SU-DHL-6 (cell line): Measurements from ENCODE around the gene PSMC3.

Source experiments
- H2AFZ ChIP-seq: fragments of 200-600 bp; sonication (generic); 2 replicates; pipeline ENCODE4 v1.6.1; 2014; ENCODE audit warnings: low read depth, mild to moderate bottlenecking, moderate library complexity, mixed read lengths, antibody characterized with exemption, low read length; ENCODE audit not compliant: severe bottlenecking
- H3F3A ChIP-seq: fragments of 200-600 bp; shearing (Covaris generic); 2 replicates; pipeline ENCODE4 v1.6.0; 2016; ENCODE audit warnings: antibody characterized with exemption, mild to moderate bottlenecking; ENCODE audit not compliant: insufficient read depth
- H3K27ac ChIP-seq: fragments of 200-600 bp; sonication (generic); 2 replicates; pipeline ENCODE4 v1.5.1; 2016; ENCODE audit warnings: low read depth, mild to moderate bottlenecking, low read length, moderate library complexity, mixed read lengths
- H3K27me3 ChIP-seq: fragments of 200-600 bp; sonication (generic), shearing (Covaris generic); 2 replicates; pipeline ENCODE4 v1.6.0; 2014; ENCODE audit warnings: mild to moderate bottlenecking, low read length
- H3K36me3 ChIP-seq: fragments of 200-600 bp; sonication (generic); 2 replicates; pipeline ENCODE4 v1.6.1; 2014; ENCODE audit warnings: mild to moderate bottlenecking, low read length, mixed read lengths
- H3K4me2 ChIP-seq: fragments of 300-600, 200-600 bp; shearing (Covaris generic), sonication (generic); 2 replicates; pipeline ENCODE4 v1.6.0; 2014; ENCODE audit warnings: low read length, low read depth, mild to moderate bottlenecking; ENCODE audit not compliant: poor library complexity, severe bottlenecking
- H3K4me3 ChIP-seq: fragments of 200-600 bp; sonication (generic); 2 replicates; pipeline ENCODE4 v1.5.1; 2014; ENCODE audit warnings: antibody characterized with exemption, low read length, mild to moderate bottlenecking, mixed read lengths; ENCODE audit not compliant: insufficient read depth, poor library complexity, severe bottlenecking
- H3K79me2 ChIP-seq: fragments of 200-600 bp; sonication (generic); 2 replicates; pipeline ENCODE4 v1.6.1; 2014; ENCODE audit warnings: mild to moderate bottlenecking, low read length, moderate library complexity; ENCODE audit not compliant: insufficient read depth
- H3K9ac ChIP-seq: fragments of 200-600 bp; sonication (generic); 2 replicates; pipeline ENCODE4 v1.7.0; 2014; ENCODE audit warnings: mild to moderate bottlenecking, low read length
- H3K9me2 ChIP-seq: fragments of 200-600 bp; sonication (generic); replicated peaks from 2 replicates; pipeline ENCODE4 v1.6.1; 2014; ENCODE audit warnings: low read length; ENCODE audit not compliant: insufficient read depth
- H3K9me3 ChIP-seq: fragments of 200-600 bp; sonication (generic); 2 replicates; pipeline ENCODE4 v1.6.1; 2014; ENCODE audit warnings: low read length, mixed read lengths; ENCODE audit not compliant: insufficient read depth
- H4K20me1 ChIP-seq: fragments of 200-600 bp; sonication (generic); 2 replicates; pipeline ENCODE4 v1.6.1; 2014; ENCODE audit warnings: low read depth, mild to moderate bottlenecking, antibody characterized with exemption, low read length, moderate library complexity, mixed read lengths
- EZH2phosphoT487 ChIP-seq: fragments of 200-600 bp; sonication (generic), shearing (Covaris generic); conservative IDR thresholded peaks from 2 replicates; pipeline ENCODE4 v1.6.1; 2018; ENCODE audit warnings: mild to moderate bottlenecking, antibody characterized with exemption, low read length, moderate library complexity, mixed read lengths
- TF ChIP-seq, protein P1 (sequence below): fragments of 200-600 bp; sonication (generic); IDR thresholded peaks from one replicate; pipeline ENCODE4 v1.5.1; 2017; ENCODE audit warnings: antibody characterized with exemption, mild to moderate bottlenecking, low read length, moderate library complexity; ENCODE audit not compliant: insufficient read depth, poor library complexity, severe bottlenecking

The PSMC3 gene

DNA sequence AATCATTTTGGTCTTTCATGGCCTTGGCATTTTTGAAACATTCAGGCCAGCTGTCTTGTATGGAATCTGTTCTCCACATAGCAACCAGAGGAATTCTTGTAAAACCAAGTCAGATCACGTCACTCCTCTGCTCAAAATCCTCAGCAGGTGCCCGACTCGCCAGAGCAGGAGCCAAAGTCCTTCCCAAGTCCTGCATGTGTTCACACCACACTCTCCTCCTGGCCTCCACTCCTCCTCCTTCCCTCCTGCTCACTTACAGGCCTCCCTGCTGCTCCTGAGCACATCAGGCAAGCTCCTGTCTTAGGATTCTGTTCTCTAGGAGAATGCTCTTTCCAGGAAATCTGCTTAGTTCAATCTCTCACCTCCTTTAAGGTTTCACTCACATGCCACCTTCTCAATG is 6.9 kb upstream of the PSMC3 start:
- H3K36me3 ChIP-seq: no peaks in the 10 kb centered on the region
- no peak overlapping the region for H3K4me3 ChIP-seq
- H3K27ac ChIP-seq: no peak overlapping the region
- no peaks in the 10 kb centered on the region for H3K9me3 ChIP-seq
- H3K9ac ChIP-seq: no peak overlapping the region
- no peaks in the 10 kb centered on the region for H3K79me2 ChIP-seq
- H3K27me3 ChIP-seq: no peaks in the 10 kb centered on the region
- no peak overlapping the region for H2AFZ ChIP-seq
- H4K20me1 ChIP-seq: no peaks in the 10 kb centered on the region
- no peak overlapping the region for H3K4me2 ChIP-seq
- H3F3A ChIP-seq: no peaks in the 10 kb centered on the region
- TF ChIP-seq, protein P1, sequence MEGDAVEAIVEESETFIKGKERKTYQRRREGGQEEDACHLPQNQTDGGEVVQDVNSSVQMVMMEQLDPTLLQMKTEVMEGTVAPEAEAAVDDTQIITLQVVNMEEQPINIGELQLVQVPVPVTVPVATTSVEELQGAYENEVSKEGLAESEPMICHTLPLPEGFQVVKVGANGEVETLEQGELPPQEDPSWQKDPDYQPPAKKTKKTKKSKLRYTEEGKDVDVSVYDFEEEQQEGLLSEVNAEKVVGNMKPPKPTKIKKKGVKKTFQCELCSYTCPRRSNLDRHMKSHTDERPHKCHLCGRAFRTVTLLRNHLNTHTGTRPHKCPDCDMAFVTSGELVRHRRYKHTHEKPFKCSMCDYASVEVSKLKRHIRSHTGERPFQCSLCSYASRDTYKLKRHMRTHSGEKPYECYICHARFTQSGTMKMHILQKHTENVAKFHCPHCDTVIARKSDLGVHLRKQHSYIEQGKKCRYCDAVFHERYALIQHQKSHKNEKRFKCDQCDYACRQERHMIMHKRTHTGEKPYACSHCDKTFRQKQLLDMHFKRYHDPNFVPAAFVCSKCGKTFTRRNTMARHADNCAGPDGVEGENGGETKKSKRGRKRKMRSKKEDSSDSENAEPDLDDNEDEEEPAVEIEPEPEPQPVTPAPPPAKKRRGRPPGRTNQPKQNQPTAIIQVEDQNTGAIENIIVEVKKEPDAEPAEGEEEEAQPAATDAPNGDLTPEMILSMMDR: no peak
- TF ChIP-seq EZH2phosphoT487: no peak
- no peaks in the 10 kb centered on the region for H3K9me2 ChIP-seq

- Histone ChIP-seq H3K27ac (no peak overlapping the region), H3K9me3 (no peaks in the 10 kb centered on the region), H3K9me2 (no peaks in the 10 kb centered on the region), H4K20me1 (no peaks in the 10 kb centered on the region), H3K4me3 (no peak overlapping the region), H3K79me2 (no peaks in the 10 kb centered on the region), H3F3A (no peaks in the 10 kb centered on the region), H3K27me3 (no peaks in the 10 kb centered on the region), H2AFZ (no peak overlapping the region), H3K4me2 (no peak overlapping the region), H3K36me3 (no peaks in the 10 kb centered on the region), H3K9ac (no peak overlapping the region)
- TF ChIP-seq EZH2phosphoT487: no peak
- TF ChIP-seq, protein P1: no peak
These were observed 5.3 kb upstream of the PSMC3 start for GRCh38 chr11:47431356-47432083.

- H3K4me3 ChIP-seq: no peak overlapping the region
- no peak overlapping the region for H3K9ac ChIP-seq
- H3K4me2 ChIP-seq: no peak overlapping the region
- no peaks in the 10 kb centered on the region for H3K27me3 ChIP-seq
- no peaks in the 10 kb centered on the region for H3K36me3 ChIP-seq
- no peaks in the 10 kb centered on the region for H3K9me3 ChIP-seq
- H3F3A ChIP-seq: no peaks in the 10 kb centered on the region
- H2AFZ ChIP-seq: no peak overlapping the region
- peaks cover 6% of the 10 kb centered on the region for H3K79me2 ChIP-seq
- no peak overlapping the region for H3K27ac ChIP-seq
- H4K20me1 ChIP-seq: no peaks in the 10 kb centered on the region
- TF ChIP-seq EZH2phosphoT487: no peak
- TF ChIP-seq, protein P1: no peak
- H3K9me2 ChIP-seq: no peaks in the 10 kb centered on the region
These were observed 4.3 kb upstream of the PSMC3 start for GRCh38 chr11:47430524-47430923.
